GM10266 (cell line): ENCODE measurements around the gene SLC25A13.

Experiments
- DNase-seq: peaks from one replicate; pipeline ENCODE4 v3.0.0; 2012; ENCODE audit errors: extremely low spot score
- CTCF ChIP-seq: IDR thresholded peaks from 2 replicates; pipeline ENCODE4 v1.5.1; 2012; ENCODE audit warnings: mild to moderate bottlenecking, low read depth; ENCODE audit not compliant: control insufficient read depth, insufficient read depth; ENCODE audit errors: missing control alignments

Gene SLC25A13

GRCh38 chr7:96122746-96123145, 199.2 kb downstream of the SLC25A13 start:
- no peak for DNase-seq
- TF ChIP-seq CTCF: no peak

GRCh38 chr7:96121752-96122151, 200.1 kb downstream of the SLC25A13 start:
- no peak for DNase-seq
- TF ChIP-seq CTCF: no peak

GRCh38 chr7:96120445-96121225, 201.3 kb downstream of the SLC25A13 start:
- no peak for DNase-seq

GRCh38 chr7:96118449-96119001, 203.4 kb downstream of the SLC25A13 start:
- DNase-seq: no peak
- TF ChIP-seq CTCF: no peak

More at GRCh38 chr7:96120445-96121225, 201.3 kb downstream of the SLC25A13 start:
- TF ChIP-seq CTCF: no peak

- TF ChIP-seq CTCF: no peak
- no peak for DNase-seq
Measured at GRCh38 chr7:96116173-96116572, 205.7 kb downstream of the SLC25A13 start.

- DNase-seq: no peak
- no peak for TF ChIP-seq CTCF
Measured at GRCh38 chr7:96114190-96114589, 207.7 kb downstream of the SLC25A13 start.

- no peak for DNase-seq
- no peak for TF ChIP-seq CTCF
Measured at GRCh38 chr7:96111405-96111804, 210.5 kb downstream of the SLC25A13 start.
